GM19467 (cell line): Measurements from ENCODE around the gene KCNC3.
A peak's percentile ranks its signal among the peaks of the same experiment; 100 is the strongest.

Source experiments
- ATAC-seq: cut with Tn5 transposase; IDR thresholded peaks from one replicate; pipeline ENCODE4 v1.9.1; 2021; ENCODE audit warnings: mild to moderate bottlenecking, moderate library complexity; ENCODE audit not compliant: unreplicated experiment

The KCNC3 gene

GRCh38 chr19:50329146-50329925 lies at the start of gene KCNC3:
Gene KCNC3 (minus strand): TSS chr19:50329377. CDS start chr19:50329082, 295 bp downstream.
- peak; percentile 38 for ATAC-seq

- no peak for ATAC-seq
Measured at GRCh38 chr19:50378863-50379236, 49.7 kb upstream of the KCNC3 start.

GRCh38 chr19:50378169-50378862 lies 49.1 kb upstream of the KCNC3 start:
- no peak for ATAC-seq

GRCh38 chr19:50377517-50377916 lies 48.3 kb upstream of the KCNC3 start:
- ATAC-seq, result no peak

- ATAC-seq, result no peak
Measured at GRCh38 chr19:50377051-50377461, 47.9 kb upstream of the KCNC3 start.

- peak; percentile 75 for ATAC-seq
Measured at GRCh38 chr19:50376166-50377050, 47.2 kb upstream of the KCNC3 start, which contains the start of gene NR1H2. Gene NR1H2 (plus strand): TSS chr19:50376457. CDS start chr19:50377606, 1,149 bp downstream.

GRCh38 chr19:50371914-50372475 lies 42.8 kb upstream of the KCNC3 start:
- no peak for ATAC-seq

- peak; percentile 50 for ATAC-seq
Measured at GRCh38 chr19:50368649-50369570, 39.7 kb upstream of the KCNC3 start.

- ATAC-seq, result no peak
Measured at GRCh38 chr19:50365434-50366306, 36.5 kb upstream of the KCNC3 start, which contains the start of gene NAPSA. Gene NAPSA (minus strand): TSS chr19:50365639. CDS start chr19:50365621, 18 bp downstream.

- no peak for ATAC-seq
Measured at GRCh38 chr19:50362656-50363424, 33.7 kb upstream of the KCNC3 start.

- ATAC-seq, result no peak
Measured at GRCh38 chr19:50362030-50362412, 32.8 kb upstream of the KCNC3 start.

GRCh38 chr19:50361290-50362029 lies 32.3 kb upstream of the KCNC3 start:
- ATAC-seq, result no peak

- ATAC-seq, result no peak
Measured at GRCh38 chr19:50359328-50359818, 30.2 kb upstream of the KCNC3 start.

- ATAC-seq, result no peak
Measured at GRCh38 chr19:50358483-50359327, 29.5 kb upstream of the KCNC3 start.

GRCh38 chr19:50357178-50358100 lies 28.3 kb upstream of the KCNC3 start:
- no peak for ATAC-seq
